Eye (tissue), 1 donor: ENCODE measurements around the gene NEK1.
"Not testable (repeated sequence)": the region's sequence is repeated elsewhere in the genome, so short reads cannot be mapped to it uniquely, and the experiment has no call there.

Experiments
- DNase-seq: peaks from one replicate; pipeline ENCODE4 v3.0.0-alpha.2; 2015

Gene NEK1

GRCh38 chr4:169594560-169595195, 17.7 kb downstream of the NEK1 start:
- DNase-seq, result no peak

GRCh38 chr4:169593050-169593560, 19.3 kb downstream of the NEK1 start:
- DNase-seq, result no peak

- DNase-seq, result no peak
Observed at GRCh38 chr4:169583563-169583962, 28.8 kb downstream of the NEK1 start.

- no peak for DNase-seq
Observed at GRCh38 chr4:169582706-169583105, 29.7 kb downstream of the NEK1 start.

- DNase-seq, result no peak
Observed at GRCh38 chr4:169582203-169582602, 30.2 kb downstream of the NEK1 start.

GRCh38 chr4:169573889-169574288, 38.5 kb downstream of the NEK1 start:
- DNase-seq, result no peak

- no peak for DNase-seq
Observed at GRCh38 chr4:169571435-169571834, 40.9 kb downstream of the NEK1 start.

- not testable (repeated sequence) for DNase-seq
Observed at GRCh38 chr4:169571012-169571411, 41.4 kb downstream of the NEK1 start.

GRCh38 chr4:169570266-169570665, 42.1 kb downstream of the NEK1 start:
- DNase-seq, result not testable (repeated sequence)

- DNase-seq, result not testable (repeated sequence)
Observed at GRCh38 chr4:169569188-169569587, 43.2 kb downstream of the NEK1 start.

- DNase-seq, result peak; percentile 36
Observed at GRCh38 chr4:169567916-169568315, 44.5 kb downstream of the NEK1 start.

GRCh38 chr4:169566021-169566818, 46.2 kb downstream of the NEK1 start:
- DNase-seq, result peak; percentile 81

- peak; percentile 4 for DNase-seq
Observed at GRCh38 chr4:169565606-169566005, 46.8 kb downstream of the NEK1 start.

- no peak for DNase-seq
Observed at GRCh38 chr4:169557061-169557636, 55.2 kb downstream of the NEK1 start.

GRCh38 chr4:169546548-169546947, 65.8 kb downstream of the NEK1 start:
- DNase-seq, result not testable (repeated sequence)

GRCh38 chr4:169540774-169541173, 71.6 kb downstream of the NEK1 start:
- DNase-seq, result no peak

- no peak for DNase-seq
Observed at GRCh38 chr4:169530048-169530447, 82.3 kb downstream of the NEK1 start.

- DNase-seq, result no peak
Observed at GRCh38 chr4:169523796-169524195, 88.6 kb downstream of the NEK1 start.

- DNase-seq, result no peak
Observed at GRCh38 chr4:169510617-169511016, 101.8 kb downstream of the NEK1 start.

- no peak for DNase-seq
Observed at GRCh38 chr4:169506903-169507302, 105.5 kb downstream of the NEK1 start.

- not testable (repeated sequence) for DNase-seq
Observed at GRCh38 chr4:169499907-169500306, 112.5 kb downstream of the NEK1 start.

- DNase-seq, result not testable (repeated sequence)
Observed at GRCh38 chr4:169494234-169494633, 118.1 kb downstream of the NEK1 start.

GRCh38 chr4:169493164-169493524, 119.2 kb downstream of the NEK1 start:
- DNase-seq, result no peak
